NCI-H1092 (cell line): ENCODE data around the gene SLC31A2.
"Not testable (repeated sequence)": the region's sequence is repeated elsewhere in the genome, so short reads cannot be mapped to it uniquely, and the experiment has no call there.

Experiments used
- DNase-seq: peaks from one replicate; lab custom pipeline; 2025; lab: John Stamatoyannopoulos, UW

The SLC31A2 gene

GRCh38 chr9:113150670-113151611, at the start of gene SLC31A2:
Gene SLC31A2, plus strand, starts transcription at chr9:113151007. Its CDS starts 68 bp downstream, at chr9:113151075.
- DNase-seq = peak; percentile 82

GRCh38 chr9:113105345-113105744, 45.5 kb upstream of the SLC31A2 start:
- not testable (repeated sequence) for DNase-seq

GRCh38 chr9:113111065-113111951, 39.5 kb upstream of the SLC31A2 start:
- DNase-seq = not testable (repeated sequence)

GRCh38 chr9:113112706-113113510, 37.9 kb upstream of the SLC31A2 start:
- not testable (repeated sequence) for DNase-seq

GRCh38 chr9:113118829-113119228, 32.0 kb upstream of the SLC31A2 start:
- not testable (repeated sequence) for DNase-seq

- no peak for DNase-seq
These were observed 25.3 kb upstream of the SLC31A2 start for GRCh38 chr9:113125386-113126035.

GRCh38 chr9:113129466-113129865, 21.3 kb upstream of the SLC31A2 start:
- DNase-seq = no peak

GRCh38 chr9:113129884-113130283, 20.9 kb upstream of the SLC31A2 start:
- DNase-seq = no peak

- no peak for DNase-seq
These were observed 19.1 kb upstream of the SLC31A2 start for GRCh38 chr9:113131689-113132151.

GRCh38 chr9:113137196-113138168, 13.3 kb upstream of the SLC31A2 start:
- DNase-seq = no peak

GRCh38 chr9:113138760-113139159, 12.0 kb upstream of the SLC31A2 start:
- no peak for DNase-seq

- no peak for DNase-seq
These were observed 11.5 kb upstream of the SLC31A2 start for GRCh38 chr9:113139225-113139829.

- DNase-seq = no peak
These were observed 10.9 kb upstream of the SLC31A2 start for GRCh38 chr9:113139953-113140352.

GRCh38 chr9:113140896-113141295, 9.9 kb upstream of the SLC31A2 start:
- DNase-seq = not testable (repeated sequence)

GRCh38 chr9:113143432-113144227, 7.2 kb upstream of the SLC31A2 start:
- DNase-seq = no peak

- no peak for DNase-seq
These were observed 2.5 kb upstream of the SLC31A2 start for GRCh38 chr9:113148372-113148705.

GRCh38 chr9:113148781-113149510, 1.9 kb upstream of the SLC31A2 start:
- DNase-seq = no peak

GRCh38 chr9:113149561-113149960, 1.2 kb upstream of the SLC31A2 start:
- DNase-seq = not testable (repeated sequence)
